NK-92 treated with Interleukin-12 subunit alpha and Interleukin-12 subunit beta, amount 100 ng/mL, for 24 hours (cell line): Measurements from ENCODE around the gene SLC33A1.

ENCODE experiments used
- DNase-seq: peaks from one replicate; lab custom pipeline; 2025; lab: John Stamatoyannopoulos, UW

The SLC33A1 gene

DNA sequence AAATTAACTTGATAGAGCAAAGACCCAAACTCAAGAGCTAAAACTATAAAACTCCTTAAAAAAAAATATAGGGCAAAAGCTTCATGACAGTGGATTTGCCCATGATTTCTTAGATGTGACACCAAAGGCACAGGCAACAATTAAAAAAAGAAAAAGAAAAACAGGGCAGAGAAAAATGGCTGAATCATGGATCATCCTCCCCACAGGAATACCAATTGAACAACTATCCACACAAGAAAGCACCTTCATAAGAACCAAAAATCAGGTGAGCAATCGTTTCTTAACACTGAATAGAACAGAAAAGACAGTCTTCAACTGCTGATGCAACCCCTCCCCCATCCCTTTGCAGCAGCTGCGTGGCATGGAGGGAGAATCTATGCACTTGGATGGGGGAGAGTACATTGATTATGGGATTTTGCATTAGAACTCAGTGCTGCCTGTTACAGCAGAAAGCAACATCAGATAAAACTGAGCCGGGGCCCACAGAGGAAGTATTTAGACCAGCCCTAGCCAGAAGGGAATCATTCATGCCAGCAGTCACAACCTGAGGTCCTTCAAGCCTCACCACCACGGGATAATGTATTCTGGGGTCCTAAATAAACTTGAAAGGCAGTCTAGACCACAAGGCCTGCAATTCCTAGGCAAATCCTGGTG lies 63.8 kb downstream of the SLC33A1 start:
- no peak for DNase-seq

DNA sequence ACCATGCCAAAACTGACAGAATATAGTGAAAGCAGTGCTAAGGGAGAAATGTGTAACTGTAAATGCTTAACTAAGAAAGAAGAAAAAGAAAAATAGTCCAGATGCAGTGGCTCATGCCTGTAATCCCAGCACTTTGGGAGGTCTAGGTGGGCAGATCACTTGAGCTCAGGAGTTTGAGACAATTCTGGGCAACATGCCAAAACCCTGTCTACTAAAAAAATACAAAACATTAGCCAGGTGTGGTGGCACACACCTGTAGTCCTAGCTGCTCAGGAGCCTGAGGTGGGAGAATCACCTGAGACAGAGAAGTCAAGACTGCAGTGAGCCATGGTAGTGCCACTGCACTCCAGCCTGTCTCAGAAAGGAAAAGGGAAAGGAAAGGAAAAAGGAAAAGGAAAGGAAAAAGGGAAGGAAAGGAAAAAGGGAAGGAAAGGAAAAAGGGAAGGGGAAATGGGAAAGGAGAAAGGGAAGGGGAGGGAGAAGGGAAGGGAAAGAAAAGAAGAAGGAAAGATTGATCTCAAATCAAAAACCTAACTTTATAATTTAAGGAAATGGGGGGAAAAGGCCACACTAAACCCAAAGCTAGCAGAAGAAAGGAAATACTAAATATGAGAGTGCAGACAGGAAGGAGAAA lies 68.4 kb downstream of the SLC33A1 start:
- no peak for DNase-seq

DNA sequence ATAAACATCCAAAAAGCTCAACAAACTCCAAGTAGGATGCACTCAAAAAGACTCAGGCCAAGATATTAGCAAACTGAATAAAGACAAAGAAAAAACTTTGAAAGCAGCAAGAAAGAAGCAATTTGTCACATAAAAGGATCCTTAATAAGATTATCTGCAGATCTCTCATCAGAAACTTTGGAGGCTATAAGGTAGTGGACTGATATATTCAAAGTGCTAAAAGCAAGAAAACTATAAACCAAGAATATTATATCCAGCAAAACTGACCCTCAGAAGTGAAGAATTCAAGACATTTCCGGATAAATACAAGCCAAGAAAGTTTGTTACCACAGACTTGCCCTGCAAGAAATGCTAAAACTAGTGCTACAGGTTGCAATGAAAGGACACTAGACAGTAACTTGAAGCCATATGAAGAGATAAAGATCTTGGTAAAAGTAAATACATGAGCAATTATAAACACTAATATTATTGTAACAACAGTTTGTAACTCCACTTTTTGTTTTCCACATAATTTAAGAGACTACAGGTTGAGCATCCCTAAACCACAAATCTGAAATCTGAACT lies 71.8 kb downstream of the SLC33A1 start:
- DNase-seq: no peak

DNA sequence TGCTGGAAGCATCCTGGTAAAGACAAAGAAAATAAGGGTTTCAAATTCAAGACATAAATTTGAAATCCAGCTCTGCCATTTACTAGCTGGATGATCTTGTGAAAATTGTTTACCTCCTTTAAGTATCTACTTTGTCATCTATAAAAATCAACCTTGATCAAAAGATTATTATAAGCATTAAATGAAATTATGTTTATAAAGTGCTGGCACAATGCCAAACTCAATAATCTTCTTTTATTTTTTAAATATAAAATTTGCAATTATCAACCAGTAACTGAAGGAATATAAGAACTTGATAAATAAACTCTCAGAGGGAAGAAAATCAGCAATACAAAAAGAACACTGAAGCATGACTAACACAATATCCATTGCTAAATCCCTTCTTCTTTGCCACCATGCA lies 73.9 kb downstream of the SLC33A1 start:
- DNase-seq: no peak

DNA sequence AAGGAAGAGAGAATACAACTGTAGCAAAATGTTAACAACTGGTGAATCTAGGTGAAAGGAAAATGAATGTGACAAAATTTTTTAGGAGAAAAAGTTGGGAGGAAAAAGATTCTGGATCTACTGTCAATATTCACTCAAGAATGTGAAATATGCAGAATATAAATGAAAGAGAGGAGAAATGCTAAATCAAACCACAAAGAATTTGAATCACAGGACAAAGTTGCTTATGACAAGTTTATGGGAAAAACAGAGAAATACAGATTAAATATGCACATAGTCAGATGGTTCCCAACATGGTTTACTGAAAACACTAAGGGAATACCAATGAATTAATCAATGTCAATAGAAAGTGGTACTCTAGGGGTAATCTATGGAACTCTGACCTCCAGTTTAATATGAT lies 75.8 kb downstream of the SLC33A1 start:
- DNase-seq: no peak

DNA sequence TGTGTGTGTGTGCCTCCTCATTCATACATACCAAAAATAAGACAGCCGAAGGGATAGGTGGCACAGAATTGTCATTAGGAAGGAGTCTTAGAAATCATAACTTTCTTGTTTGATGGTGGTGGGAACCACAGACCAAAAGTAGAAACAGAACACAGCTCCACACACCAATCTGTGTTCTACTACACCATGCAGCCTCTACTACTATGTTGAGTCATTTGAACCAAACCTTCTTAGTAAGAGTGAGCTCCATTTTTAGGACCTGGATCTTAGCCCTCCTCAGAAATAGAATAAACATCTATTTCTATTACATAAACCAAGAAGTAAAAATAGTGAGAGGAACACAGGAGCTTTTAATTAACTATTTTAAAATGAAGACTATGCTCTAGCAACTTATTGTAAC lies 81.4 kb downstream of the SLC33A1 start:
- no peak for DNase-seq

DNA sequence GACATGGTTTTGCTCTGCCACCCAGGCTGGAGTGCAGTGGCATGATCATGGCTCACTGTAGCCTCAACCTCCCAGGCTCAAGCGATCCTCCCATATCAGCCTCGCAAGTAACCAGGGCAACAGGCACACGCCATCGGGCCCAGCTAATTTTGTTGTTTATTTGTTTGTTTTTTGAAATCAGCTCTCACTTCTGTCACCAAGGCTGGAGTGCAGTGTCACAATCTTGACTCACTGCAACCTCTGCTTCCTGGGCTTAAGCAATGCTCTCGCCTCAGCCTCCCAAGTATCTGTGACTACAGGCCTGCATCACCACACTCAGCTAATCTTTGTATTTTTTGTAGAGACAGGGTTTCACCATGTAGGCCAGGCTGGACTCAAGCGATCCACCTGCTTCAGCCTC lies 83.1 kb downstream of the SLC33A1 start:
- no peak for DNase-seq
